ENCODE data around the gene ROR2. TPM values are rescaled to one million over a fixed set of nuclear protein-coding genes. Genes with fewer than 3 reads are reported as not detected.

The ROR2 gene
- total RNA-seq, 3 donors from 2014 or later = 0.10 to 0.16 (median 0.11) TPM

DNA sequence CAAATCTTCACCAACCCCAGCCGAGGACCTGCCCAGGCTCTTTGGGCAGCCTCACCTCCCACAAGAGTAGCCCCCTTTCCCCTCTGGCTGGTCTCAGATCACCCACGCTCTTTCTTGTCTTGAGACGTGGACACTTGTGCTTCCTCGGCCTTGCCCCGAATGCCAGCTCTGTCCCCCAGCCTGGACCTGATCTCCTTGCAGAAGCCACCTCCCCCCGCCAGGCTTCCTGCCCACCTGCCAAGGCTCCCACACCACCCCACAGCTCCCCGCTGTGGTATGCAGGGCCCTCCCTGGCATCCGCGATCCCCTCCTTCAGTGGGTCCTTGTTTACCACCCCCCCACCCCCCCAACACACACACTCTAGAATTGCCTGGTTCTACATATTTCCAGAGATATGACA is 133.7 kb downstream of the ROR2 start:
- H3K4me3 Mint-ChIP-seq = no peak overlapping the region
- H3K36me3 Mint-ChIP-seq (ENCODE audit: insufficient read depth) = no peaks in the 10 kb centered on the region
- peaks cover 2% of the 10 kb centered on the region for H3K27me3 Mint-ChIP-seq (ENCODE audit: low read depth)
- no peaks in the 10 kb centered on the region for H3K4me1 Mint-ChIP-seq (ENCODE audit: low read depth)
- ATAC-seq (no peak), DNase-seq (no peak)
- no peaks in the 10 kb centered on the region for H3K9me3 Mint-ChIP-seq

DNA sequence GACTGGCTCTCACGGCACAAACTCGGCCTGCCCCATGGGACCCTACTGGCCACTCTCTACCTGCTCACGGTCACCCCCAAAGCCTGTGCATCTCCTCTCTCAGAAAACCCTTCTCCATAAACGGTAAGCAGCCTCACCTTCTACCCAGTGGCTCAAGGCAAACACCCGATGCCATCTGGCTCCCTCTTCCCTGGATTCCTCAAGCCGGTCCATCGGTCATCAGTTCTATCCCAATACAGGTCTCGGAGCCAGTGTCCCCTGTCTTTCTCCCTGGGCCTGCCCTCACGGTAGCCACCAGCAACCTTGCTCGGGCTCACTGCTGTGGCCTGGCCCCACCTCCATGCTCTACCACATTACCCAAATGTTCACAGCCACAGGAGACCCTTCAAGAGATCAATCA is 134.1 kb downstream of the ROR2 start:
- H3K4me3 Mint-ChIP-seq = no peak overlapping the region
- ATAC-seq (no peak), DNase-seq (no peak)
- no peaks in the 10 kb centered on the region for H3K9me3 Mint-ChIP-seq
- H3K4me1 Mint-ChIP-seq (ENCODE audit: low read depth) = no peaks in the 10 kb centered on the region
- H3K27me3 Mint-ChIP-seq (ENCODE audit: low read depth) = no peaks in the 10 kb centered on the region
- H3K36me3 Mint-ChIP-seq (ENCODE audit: insufficient read depth) = no peaks in the 10 kb centered on the region

GRCh38 chr9:91814753-91815152 is 135.3 kb downstream of the ROR2 start:
- H3K4me3 Mint-ChIP-seq = no peak overlapping the region
- H3K9me3 Mint-ChIP-seq = no peaks in the 10 kb centered on the region
- H3K27me3 Mint-ChIP-seq (ENCODE audit: low read depth) = no peaks in the 10 kb centered on the region
- H3K36me3 Mint-ChIP-seq (ENCODE audit: insufficient read depth) = no peaks in the 10 kb centered on the region
- ATAC-seq (no peak), DNase-seq (no peak)
- no peaks in the 10 kb centered on the region for H3K4me1 Mint-ChIP-seq (ENCODE audit: low read depth)

GRCh38 chr9:91814201-91814600 is 135.8 kb downstream of the ROR2 start:
- H3K4me1 Mint-ChIP-seq (ENCODE audit: low read depth) = no peaks in the 10 kb centered on the region
- no peaks in the 10 kb centered on the region for H3K36me3 Mint-ChIP-seq (ENCODE audit: insufficient read depth)
- H3K9me3 Mint-ChIP-seq = no peaks in the 10 kb centered on the region
- no peak for DNase-seq
- H3K4me3 Mint-ChIP-seq = no peak overlapping the region
- H3K27me3 Mint-ChIP-seq (ENCODE audit: low read depth) = no peaks in the 10 kb centered on the region
- ATAC-seq = no peak

DNA sequence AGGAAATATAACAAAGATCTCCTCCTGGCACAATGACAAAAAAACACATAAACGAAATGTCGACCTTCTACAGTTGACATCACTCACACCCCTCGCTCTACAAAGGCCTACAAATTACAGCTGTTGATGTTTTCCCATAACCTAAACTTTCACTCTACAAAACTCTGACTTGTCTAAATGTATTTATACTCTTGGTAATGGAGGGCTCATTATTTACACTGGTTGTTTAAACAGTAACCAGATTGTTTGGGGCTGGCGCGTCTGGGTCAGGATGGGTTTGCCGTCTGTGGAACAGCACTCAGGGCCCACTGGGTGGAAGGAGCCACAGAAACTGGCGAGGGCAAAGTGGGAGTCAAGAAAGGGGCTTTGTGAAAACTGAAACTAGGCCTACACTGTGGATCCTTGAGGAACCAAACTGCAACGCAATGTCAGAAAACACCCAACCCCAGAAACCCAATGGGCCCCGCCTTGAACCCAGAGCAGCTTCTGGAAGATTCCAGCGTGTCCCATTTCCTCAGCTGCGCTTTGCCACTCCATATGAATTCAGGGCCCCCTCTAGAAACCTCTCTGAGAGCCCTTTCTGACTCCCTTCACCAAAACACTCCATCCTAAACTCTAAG is 136.7 kb downstream of the ROR2 start:
- no peaks in the 10 kb centered on the region for H3K27me3 Mint-ChIP-seq (ENCODE audit: low read depth)
- no peak for DNase-seq

DNA sequence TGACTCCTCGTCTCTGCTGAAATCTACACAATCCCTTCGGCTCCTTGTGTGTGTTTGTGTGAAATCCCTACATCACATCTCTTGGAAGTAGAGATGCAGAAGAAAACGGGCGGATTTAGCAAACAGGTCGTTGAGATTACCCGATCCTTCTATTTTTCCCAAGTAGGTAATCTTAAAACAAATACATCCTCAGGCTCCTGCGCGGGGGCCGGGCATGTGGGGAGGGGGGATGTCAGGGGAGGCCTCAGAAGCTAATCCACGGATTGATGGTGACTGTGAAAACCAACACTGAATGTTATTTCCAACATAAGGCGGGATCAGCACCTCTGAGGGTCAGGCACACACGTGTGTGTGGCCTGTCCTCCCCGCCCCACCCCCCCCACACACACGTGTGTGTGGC is 137.8 kb downstream of the ROR2 start:
- Mint-ChIP-seq H3K36me3 (ENCODE audit: insufficient read depth) (no peaks in the 10 kb centered on the region), H3K9me3 (no peaks in the 10 kb centered on the region), H3K27me3 (ENCODE audit: low read depth) (no peaks in the 10 kb centered on the region), H3K4me1 (ENCODE audit: low read depth) (no peaks in the 10 kb centered on the region), H3K4me3 (no peak overlapping the region)
- no peak for ATAC-seq
- DNase-seq = no peak

More for the DNA sequence above, 136.7 kb downstream of the ROR2 start:
- no peaks in the 10 kb centered on the region for H3K9me3 Mint-ChIP-seq
- no peak for ATAC-seq
- no peaks in the 10 kb centered on the region for H3K36me3 Mint-ChIP-seq (ENCODE audit: insufficient read depth)
- no peaks in the 10 kb centered on the region for H3K4me1 Mint-ChIP-seq (ENCODE audit: low read depth)
- H3K4me3 Mint-ChIP-seq = no peak overlapping the region

- DNase-seq (no peak), ATAC-seq (no peak)
- Mint-ChIP-seq H3K9me3 (no peaks in the 10 kb centered on the region), H3K4me1 (ENCODE audit: low read depth) (no peaks in the 10 kb centered on the region), H3K36me3 (ENCODE audit: insufficient read depth) (no peaks in the 10 kb centered on the region), H3K27me3 (ENCODE audit: low read depth) (no peaks in the 10 kb centered on the region), H3K4me3 (no peak overlapping the region)
These were observed 138.8 kb downstream of the ROR2 start for GRCh38 chr9:91811024-91811909.

DNA sequence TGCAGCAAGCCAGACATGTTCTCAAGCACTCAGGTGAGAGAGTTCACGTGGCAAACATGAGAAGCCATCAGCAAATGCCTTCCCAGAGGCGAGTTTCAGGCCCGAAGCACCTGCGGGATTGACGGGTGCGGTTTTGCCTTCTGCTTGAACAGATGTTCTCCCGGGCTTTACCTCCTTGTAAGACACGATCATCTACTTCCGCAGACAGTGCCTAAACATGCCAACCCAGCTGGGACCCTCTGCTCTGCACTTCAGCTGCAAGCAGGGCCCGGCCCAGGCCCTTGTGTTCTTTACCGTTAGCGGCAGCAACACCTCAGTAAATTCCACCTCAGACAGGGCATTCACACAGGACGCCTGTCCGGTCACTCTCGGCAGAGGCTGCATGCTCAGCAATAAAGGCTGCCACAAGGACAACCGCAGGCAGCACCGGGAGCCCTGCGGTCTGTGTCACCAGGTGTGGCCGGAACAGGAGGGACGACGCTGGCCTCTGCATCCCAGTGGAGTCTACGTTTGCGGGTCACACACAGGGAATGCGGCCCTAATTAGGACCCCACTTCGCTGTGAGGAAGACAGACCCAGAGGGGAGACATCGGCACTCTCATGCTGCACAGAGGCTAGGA is 139.6 kb downstream of the ROR2 start:
- DNase-seq (no peak), ATAC-seq (no peak)
- Mint-ChIP-seq H3K9me3 (no peaks in the 10 kb centered on the region), H3K36me3 (ENCODE audit: insufficient read depth) (no peaks in the 10 kb centered on the region), H3K27me3 (ENCODE audit: low read depth) (no peaks in the 10 kb centered on the region), H3K4me3 (no peak overlapping the region), H3K4me1 (ENCODE audit: low read depth) (no peaks in the 10 kb centered on the region)

GRCh38 chr9:91809581-91810285 is 140.3 kb downstream of the ROR2 start:
- H3K4me1 Mint-ChIP-seq (ENCODE audit: low read depth) = no peaks in the 10 kb centered on the region
- H3K27me3 Mint-ChIP-seq (ENCODE audit: low read depth) = no peaks in the 10 kb centered on the region
- no peak overlapping the region for H3K4me3 Mint-ChIP-seq
- H3K9me3 Mint-ChIP-seq = no peaks in the 10 kb centered on the region
- DNase-seq (no peak), ATAC-seq (no peak)
- no peaks in the 10 kb centered on the region for H3K36me3 Mint-ChIP-seq (ENCODE audit: insufficient read depth)

GRCh38 chr9:91807643-91808246 is 142.3 kb downstream of the ROR2 start:
- Mint-ChIP-seq H3K4me1 (ENCODE audit: low read depth) (no peaks in the 10 kb centered on the region), H3K4me3 (no peak overlapping the region), H3K9me3 (no peaks in the 10 kb centered on the region), H3K27me3 (ENCODE audit: low read depth) (no peaks in the 10 kb centered on the region), H3K36me3 (ENCODE audit: insufficient read depth) (no peaks in the 10 kb centered on the region)
- DNase-seq (no peak), ATAC-seq (no peak)

GRCh38 chr9:91805031-91805430 is 145.0 kb downstream of the ROR2 start:
- Mint-ChIP-seq H3K9me3 (no peaks in the 10 kb centered on the region), H3K36me3 (ENCODE audit: insufficient read depth) (no peaks in the 10 kb centered on the region), H3K4me1 (ENCODE audit: low read depth) (no peaks in the 10 kb centered on the region), H3K4me3 (no peak overlapping the region), H3K27me3 (ENCODE audit: low read depth) (no peaks in the 10 kb centered on the region)
- DNase-seq (no peak), ATAC-seq (no peak)

GRCh38 chr9:91803970-91804752 is 145.9 kb downstream of the ROR2 start:
- Mint-ChIP-seq H3K36me3 (ENCODE audit: insufficient read depth) (no peaks in the 10 kb centered on the region), H3K9me3 (no peaks in the 10 kb centered on the region), H3K27me3 (ENCODE audit: low read depth) (no peaks in the 10 kb centered on the region), H3K4me3 (no peak overlapping the region), H3K4me1 (ENCODE audit: low read depth) (peaks cover 8% of the 10 kb centered on the region)
- DNase-seq = no peak
- ATAC-seq = peak in 1 of 2 donors; percentile 27

DNA sequence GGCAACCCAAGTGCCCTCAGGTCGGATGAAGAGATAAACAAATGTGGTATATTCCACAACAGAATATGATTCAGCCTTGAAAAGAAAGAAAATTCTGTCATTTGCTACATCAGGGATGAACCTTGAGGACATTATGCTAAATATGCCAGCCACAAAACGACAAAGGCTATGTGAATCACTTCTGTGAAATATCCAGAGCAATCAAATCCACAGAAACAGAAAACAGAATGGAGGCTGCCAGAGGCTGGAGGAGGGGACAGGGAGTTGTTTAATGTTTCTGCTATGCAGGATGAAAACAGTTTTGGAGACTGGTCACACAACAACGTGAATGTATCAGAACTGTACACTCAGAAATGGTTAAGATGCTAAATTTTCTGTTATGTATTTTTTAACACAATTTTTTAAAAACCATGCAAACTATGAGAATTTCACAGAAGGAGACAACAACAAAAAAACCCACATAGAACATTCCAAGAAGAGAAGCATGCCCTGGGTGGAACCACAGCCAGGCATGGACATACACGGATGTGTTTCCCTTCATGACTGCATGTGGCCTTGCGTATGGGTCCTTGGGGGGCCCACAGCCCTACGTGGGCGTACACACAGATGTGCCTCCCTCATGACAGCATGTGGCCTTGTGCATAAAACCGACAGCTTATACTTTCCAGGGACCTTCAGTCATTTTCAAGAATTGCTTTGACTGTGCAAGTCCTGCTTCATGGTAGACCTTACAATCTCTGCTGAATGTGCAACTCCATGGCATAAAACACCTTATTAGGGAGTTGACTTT is 146.7 kb downstream of the ROR2 start:
- Mint-ChIP-seq H3K27me3 (ENCODE audit: low read depth) (no peaks in the 10 kb centered on the region), H3K36me3 (ENCODE audit: insufficient read depth) (no peaks in the 10 kb centered on the region), H3K4me1 (ENCODE audit: low read depth) (peaks cover 14% of the 10 kb centered on the region), H3K9me3 (no peaks in the 10 kb centered on the region), H3K4me3 (no peak overlapping the region)
- ATAC-seq (peak in 1 of 2 donors; percentile 9), DNase-seq (no peak)

All from activated T-cell treated with anti-CD3 and anti-CD28 coated beads, Interleukin-2, amount 50 U/mL, for 4 hours (primary cell).